ENCODE results near the gene CORO2A. TPM values are rescaled to one million over a fixed set of nuclear protein-coding genes. Genes with fewer than 3 reads are reported as not detected.

Gene CORO2A
- total and polyA plus RNA-seq, 10 of the 15 experiments (the other 5 are each of a cell fraction or from before 2014, with no cell fraction given), result 1.0 to 5.3 (median 3.5) TPM

DNA sequence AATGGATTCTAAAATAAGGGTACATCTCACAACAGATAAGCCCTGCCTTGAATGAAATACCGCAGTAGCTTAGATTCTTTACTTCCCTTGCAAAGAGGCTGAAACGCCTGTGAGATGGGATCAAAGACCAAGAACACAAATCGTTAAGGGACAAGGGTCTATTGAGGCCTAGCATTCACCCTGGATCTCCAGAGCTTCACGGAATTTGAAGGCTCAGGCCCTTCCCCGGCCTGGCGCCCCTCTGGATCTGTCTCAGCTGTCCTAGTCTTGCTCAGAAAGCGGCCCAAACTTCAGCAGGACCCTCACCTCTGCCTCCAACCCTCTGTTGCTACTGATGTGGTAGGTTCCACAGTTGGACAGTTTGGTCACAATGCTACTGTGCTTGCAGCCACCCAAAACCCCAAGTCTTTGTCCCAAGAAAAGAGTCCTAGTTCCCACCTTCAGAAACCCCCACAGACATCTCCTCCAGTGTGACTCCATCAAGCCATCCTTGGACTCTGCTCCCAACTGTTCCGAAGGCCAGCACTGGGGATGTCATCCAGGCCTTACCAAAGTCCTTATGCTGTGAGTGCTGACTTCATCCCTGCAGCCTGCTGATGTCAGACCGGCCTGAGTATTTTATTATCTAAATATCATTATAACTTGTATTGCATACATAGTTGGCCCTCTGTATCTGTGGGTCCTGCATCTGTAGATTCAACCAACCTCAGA, 9.4 kb downstream of the CORO2A start (continued):
- TF ChIP-seq, protein P1, sequence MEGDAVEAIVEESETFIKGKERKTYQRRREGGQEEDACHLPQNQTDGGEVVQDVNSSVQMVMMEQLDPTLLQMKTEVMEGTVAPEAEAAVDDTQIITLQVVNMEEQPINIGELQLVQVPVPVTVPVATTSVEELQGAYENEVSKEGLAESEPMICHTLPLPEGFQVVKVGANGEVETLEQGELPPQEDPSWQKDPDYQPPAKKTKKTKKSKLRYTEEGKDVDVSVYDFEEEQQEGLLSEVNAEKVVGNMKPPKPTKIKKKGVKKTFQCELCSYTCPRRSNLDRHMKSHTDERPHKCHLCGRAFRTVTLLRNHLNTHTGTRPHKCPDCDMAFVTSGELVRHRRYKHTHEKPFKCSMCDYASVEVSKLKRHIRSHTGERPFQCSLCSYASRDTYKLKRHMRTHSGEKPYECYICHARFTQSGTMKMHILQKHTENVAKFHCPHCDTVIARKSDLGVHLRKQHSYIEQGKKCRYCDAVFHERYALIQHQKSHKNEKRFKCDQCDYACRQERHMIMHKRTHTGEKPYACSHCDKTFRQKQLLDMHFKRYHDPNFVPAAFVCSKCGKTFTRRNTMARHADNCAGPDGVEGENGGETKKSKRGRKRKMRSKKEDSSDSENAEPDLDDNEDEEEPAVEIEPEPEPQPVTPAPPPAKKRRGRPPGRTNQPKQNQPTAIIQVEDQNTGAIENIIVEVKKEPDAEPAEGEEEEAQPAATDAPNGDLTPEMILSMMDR (IDR thresholded peaks at IDR 0.05 in 2 of 3, conservative IDR thresholded peaks at IDR 0.05 in 1 of 3; ENCODE audit: control insufficient read depth in 2 of 3, extremely low read depth in 1 of 3, insufficient read depth in 1 of 3, low read depth in 3 of 3, low read length in 3 of 3), result no peak
- TF ChIP-seq MTA3 (IDR thresholded peaks at IDR 0.05; ENCODE audit: borderline replicate concordance, low read length) (no peak), CHD1 (IDR thresholded peaks at IDR 0.05; ENCODE audit: low read depth, low read length) (no peak), CHD2 (IDR thresholded peaks at IDR 0.05; ENCODE audit: borderline replicate concordance, low read depth, low read length) (no peak)

DNA sequence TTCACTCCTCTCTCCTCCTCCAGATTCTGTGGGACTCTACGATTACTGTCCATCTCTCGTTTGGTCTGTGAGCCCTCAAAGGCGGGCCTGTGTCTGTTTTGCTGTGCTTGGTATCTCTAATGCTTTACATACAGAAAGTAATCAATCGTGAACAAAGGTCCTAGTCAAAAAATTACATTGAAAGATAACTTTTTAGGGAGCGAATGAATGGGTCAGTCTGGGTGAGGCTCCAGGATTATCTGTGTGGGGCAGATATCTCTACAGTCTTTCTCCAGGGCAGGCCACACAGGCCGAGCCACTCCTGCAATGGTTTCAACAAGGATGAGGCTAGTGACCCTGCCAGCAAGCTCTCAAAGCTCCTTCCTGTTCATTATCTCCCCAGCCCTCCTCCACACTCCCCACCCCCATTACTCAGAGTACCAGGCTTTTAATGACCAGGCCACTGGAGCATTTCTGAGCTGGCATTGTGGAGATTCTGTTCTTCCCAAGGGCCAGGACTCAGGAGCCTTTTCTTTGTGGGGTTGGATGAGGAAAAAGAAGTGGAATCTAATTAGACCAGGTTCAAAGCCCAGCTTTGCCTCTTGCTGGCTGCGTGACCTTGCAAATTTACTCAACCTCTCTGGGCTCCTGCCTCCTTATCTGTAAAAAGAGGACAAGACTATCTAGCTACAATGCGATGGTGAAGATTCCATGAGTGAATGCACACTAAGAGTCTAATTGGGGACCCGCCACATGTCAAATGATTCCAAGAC, 10.2 kb downstream of the CORO2A start:
- Histone ChIP-seq H3K4me1 (ENCODE audit: control insufficient read depth, insufficient read depth, low read length) (no peaks in the 10 kb centered on the region), H3K27ac (ENCODE audit: control insufficient read depth, insufficient read depth) (no peak overlapping the region), H3K79me2 (ENCODE audit: control insufficient read depth, insufficient read depth, low read length) (no peaks in the 10 kb centered on the region), H3K9ac (ENCODE audit: control insufficient read depth, insufficient read depth, low read length) (no peak overlapping the region), H3K9me3 (replicated peaks; ENCODE audit: control insufficient read depth, insufficient read depth, low read length) (no peaks in the 10 kb centered on the region), H3K36me3 (ENCODE audit: control insufficient read depth in 2 of 2, insufficient read depth in 2 of 2, low read length in 1 of 2) (no peaks in the 10 kb centered on the region), H3K4me3 (no peak overlapping the region), H3K4me2 (ENCODE audit: control insufficient read depth, insufficient read depth) (no peak overlapping the region), H4K20me1 (ENCODE audit: control insufficient read depth, insufficient read depth) (no peaks in the 10 kb centered on the region), H3K27me3 (replicated peaks in 1 of 2; ENCODE audit: control insufficient read depth in 2 of 2, insufficient read depth in 2 of 2, low read length in 1 of 2) (no peaks in the 10 kb centered on the region), H2AFZ (ENCODE audit: control insufficient read depth, low read depth, low read length) (no peak overlapping the region)
- DNase-seq (ENCODE audit: low read depth, low spot score) (no peak), ATAC-seq (no peak), FAIRE-seq (no peak)
- BruUV-seq (replicated peaks), result no TSS peak
- POLR2A ChIA-PET, result no interaction called here
- intact Hi-C loops (cut with micrococcal nuclease; ENCODE audit: unreplicated experiment) (no loop called here), in situ Hi-C loops (cut with MboI) (no loop called here)
- SMC1A ChIA-PET (ENCODE audit: uncharacterized antibody, unreplicated experiment), result interaction anchor here (0.6 kb wide), 1 partner anchor 156 kb away, joined by 3 read pairs; no protein-coding TSS in a partner anchor
- RAD21 ChIA-PET (ENCODE audit: unreplicated experiment), result no interaction called here
- TF ChIP-seq GABPA (IDR thresholded peaks at IDR 0.05; ENCODE audit: low read depth) (no peak), HDAC6 (IDR thresholded peaks at IDR 0.05; ENCODE audit: unreplicated experiment) (no peak), SP1 (IDR thresholded peaks at IDR 0.05; ENCODE audit: low read depth, low read length) (no peak), ZBED1 (IDR thresholded peaks at IDR 0.05; ENCODE audit: borderline replicate concordance) (no peak), ZZZ3 (IDR thresholded peaks at IDR 0.05; ENCODE audit: control insufficient read depth, insufficient read length, low read depth) (no peak), SRF (IDR thresholded peaks at IDR 0.05; ENCODE audit: low read depth in 2 of 2, low read length in 2 of 2) (no peak), PML (IDR thresholded peaks at IDR 0.05; ENCODE audit: low read length) (no peak), SREBF1 (IDR thresholded peaks at IDR 0.05; ENCODE audit: low read length) (no peak)
- TF ChIP-seq, protein P2, sequence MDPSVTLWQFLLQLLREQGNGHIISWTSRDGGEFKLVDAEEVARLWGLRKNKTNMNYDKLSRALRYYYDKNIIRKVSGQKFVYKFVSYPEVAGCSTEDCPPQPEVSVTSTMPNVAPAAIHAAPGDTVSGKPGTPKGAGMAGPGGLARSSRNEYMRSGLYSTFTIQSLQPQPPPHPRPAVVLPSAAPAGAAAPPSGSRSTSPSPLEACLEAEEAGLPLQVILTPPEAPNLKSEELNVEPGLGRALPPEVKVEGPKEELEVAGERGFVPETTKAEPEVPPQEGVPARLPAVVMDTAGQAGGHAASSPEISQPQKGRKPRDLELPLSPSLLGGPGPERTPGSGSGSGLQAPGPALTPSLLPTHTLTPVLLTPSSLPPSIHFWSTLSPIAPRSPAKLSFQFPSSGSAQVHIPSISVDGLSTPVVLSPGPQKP (IDR thresholded peaks at IDR 0.05; ENCODE audit: low read depth, low read length), result no peak
- CTCF ChIA-PET, result interaction anchor here (1.0 kb wide), 1 partner anchor 22 kb away, joined by 3 read pairs; no protein-coding TSS in a partner anchor
- 72% methylated on average over 9 of the region's 9 CpGs for WGBS (ENCODE audit: insufficient coverage, insufficient replicate concordance, low lambda C conversion rate, missing lambda C conversion rate)
